Liver (tissue), 9 donors: ENCODE data around the gene ANG. TPM values are rescaled to one million over a fixed set of nuclear protein-coding genes. Genes with fewer than 3 reads are reported as not detected.

ENCODE experiments used
- DNase-seq: peaks from one replicate; pipeline ENCODE4 v3.0.0-alpha.2; 2017; ENCODE audit warnings: low spot score
- H3K27ac ChIP-seq, 2 donors: one replicate each; pipeline ENCODE4 v1.7.0; 2013; ENCODE audit warnings: inconsistent platforms in 2 of 2, low read length in 2 of 2, control low read depth in 1 of 2, low read depth in 1 of 2, mild to moderate bottlenecking in 1 of 2
- H3K27me3 ChIP-seq, 4 donors: one replicate each; pipeline versions ENCODE4 v1.6.1 to v1.7.0; 2013; ENCODE audit warnings: low read length in 3 of 4, inconsistent platforms in 1 of 4, mild to moderate bottlenecking in 1 of 4, moderate library complexity in 1 of 4; ENCODE audit not compliant: control insufficient read depth in 4 of 4, insufficient read depth in 4 of 4
- H3K36me3 ChIP-seq, 4 donors: one replicate each; pipeline versions ENCODE4 v1.6.1 to v1.7.0; 2013; ENCODE audit warnings: low read length in 3 of 4, mild to moderate bottlenecking in 3 of 4, low read depth in 1 of 4, moderate library complexity in 1 of 4; ENCODE audit not compliant: control insufficient read depth in 4 of 4, insufficient read depth in 3 of 4
- H3K4me1 ChIP-seq, 4 donors: one replicate each; pipeline versions ENCODE4 v1.6.1 to v1.7.0; 2013; ENCODE audit warnings: low read length in 3 of 4, mild to moderate bottlenecking in 3 of 4, moderate library complexity in 1 of 4; ENCODE audit not compliant: control insufficient read depth in 4 of 4, insufficient read depth in 4 of 4
- H3K4me3 ChIP-seq, 3 donors: one replicate each; pipeline versions ENCODE4 v1.6.1 to v1.7.0; 2013; ENCODE audit warnings: low read length in 3 of 3, control low read depth in 1 of 3, low read depth in 1 of 3, mild to moderate bottlenecking in 1 of 3
- H3K9ac ChIP-seq, 2 donors: one replicate each; pipeline ENCODE4 v1.7.0; 2013; ENCODE audit warnings: low read length in 2 of 2, mild to moderate bottlenecking in 2 of 2, moderate library complexity in 2 of 2, control low read depth in 1 of 2, low read depth in 1 of 2
- H3K9me3 ChIP-seq, 4 donors: one replicate each; pipeline versions ENCODE4 v1.6.1 to v1.7.0; 2013; ENCODE audit warnings: low read length in 3 of 4; ENCODE audit not compliant: control insufficient read depth in 4 of 4
- FOXA1 ChIP-seq: IDR thresholded peaks from 2 replicates; pipeline ENCODE4 v1.6.1; 2016; ENCODE audit warnings: antibody characterized with exemption
- FOXA2 ChIP-seq: IDR thresholded peaks from 2 replicates; pipeline ENCODE4 v1.6.1; 2016; ENCODE audit warnings: antibody characterized with exemption
- GABPA ChIP-seq, 2 donors: IDR thresholded peaks in 1 of 2; conservative IDR thresholded peaks in 1 of 2; 2 replicates each; pipeline ENCODE4 v1.6.1; 2016; ENCODE audit warnings: antibody characterized with exemption in 2 of 2, mild to moderate bottlenecking in 1 of 2, moderate library complexity in 1 of 2
- HNF4A ChIP-seq, 2 donors: conservative IDR thresholded peaks; 2 replicates each; pipeline ENCODE4 v1.6.1; 2016; ENCODE audit warnings: antibody characterized with exemption in 2 of 2, mild to moderate bottlenecking in 2 of 2
- HNF4G ChIP-seq: IDR thresholded peaks from 2 replicates; pipeline ENCODE4 v1.6.1; 2016; ENCODE audit warnings: antibody characterized with exemption
- JUND ChIP-seq, 2 donors: IDR thresholded peaks; 2 replicates each; pipeline ENCODE4 v1.6.1; 2016; ENCODE audit warnings: antibody characterized with exemption in 2 of 2
- NR2F2 ChIP-seq: IDR thresholded peaks from 2 replicates; pipeline ENCODE4 v1.6.1; 2016; ENCODE audit warnings: antibody characterized with exemption
- RAD21 ChIP-seq, 2 donors: IDR thresholded peaks; 2 replicates each; pipeline ENCODE4 v1.6.1; 2016; ENCODE audit warnings: antibody characterized with exemption in 2 of 2, mild to moderate bottlenecking in 2 of 2
- RXRA ChIP-seq, 2 donors: IDR thresholded peaks; 2 replicates each; pipeline ENCODE4 v1.6.1; 2017 to 2018; ENCODE audit warnings: antibody characterized with exemption in 2 of 2, mild to moderate bottlenecking in 1 of 2
- SP1 ChIP-seq: IDR thresholded peaks from 2 replicates; pipeline ENCODE4 v1.6.1; 2018; ENCODE audit warnings: antibody characterized with exemption, mild to moderate bottlenecking
- TAF1 ChIP-seq: conservative IDR thresholded peaks from 2 replicates; pipeline ENCODE4 v1.6.1; 2016; ENCODE audit warnings: antibody characterized with exemption, mild to moderate bottlenecking
- YY1 ChIP-seq: IDR thresholded peaks from 2 replicates; pipeline ENCODE4 v1.6.1; 2016; ENCODE audit warnings: antibody characterized with exemption, mild to moderate bottlenecking
- WGBS: extraction: QIAGEN DNeasy Blood & Tissue Kit; methylation state at CpG from one replicate; pipeline ENCODE4 v1.1.7; 2013; 5-methylcytosine and 5-hydroxymethylcytosine counted together
- polyA plus RNA-seq, 2 donors: library from polyadenylated mRNA; stranded (reverse) in 1 of 2; unstranded in 1 of 2; fragments of 200-250 nt in 1 of 2; fragments of >200 nt in 1 of 2; fragmentation: Nextera tagmentation in 1 of 2; extraction: Ambion mirVana in 1 of 2; gene quantifications; one replicate each; pipeline versions ENCODE4 v1.2.1 to v1.2.3, GENCODE V29; 2013 to 2015
- total RNA-seq, 2 donors: library from RNA; depleted of rRNA; stranded (reverse); fragments of >200 nt; gene quantifications; one replicate each; pipeline ENCODE4 v1.2.3, GENCODE V29; 2014
- TF ChIP-seq, protein P1 (sequence below): IDR thresholded peaks from 2 replicates; pipeline ENCODE4 v1.6.1; 2016; ENCODE audit warnings: antibody characterized with exemption
- TF ChIP-seq, protein P2 (sequence below): fragments of 150-350 bp; IDR thresholded peaks from 2 replicates; pipeline ENCODE4 v1.5.1; 2017; ENCODE audit warnings: improper control_type of control experiment, low read depth, low read length; ENCODE audit not compliant: missing input control
- TF ChIP-seq, protein P3 (sequence below): IDR thresholded peaks from 2 replicates; pipeline ENCODE4 v1.6.1; 2016; ENCODE audit warnings: antibody characterized with exemption, mild to moderate bottlenecking
- donor health status: healthy.
- donor health status: healthy.
- donor health status: healthy.
- donor health status: healthy.
- donor health status: healthy.

The ANG gene
- total and polyA plus RNA-seq, 4 donors = 153 to 2,524 (median 1,379) TPM

DNA sequence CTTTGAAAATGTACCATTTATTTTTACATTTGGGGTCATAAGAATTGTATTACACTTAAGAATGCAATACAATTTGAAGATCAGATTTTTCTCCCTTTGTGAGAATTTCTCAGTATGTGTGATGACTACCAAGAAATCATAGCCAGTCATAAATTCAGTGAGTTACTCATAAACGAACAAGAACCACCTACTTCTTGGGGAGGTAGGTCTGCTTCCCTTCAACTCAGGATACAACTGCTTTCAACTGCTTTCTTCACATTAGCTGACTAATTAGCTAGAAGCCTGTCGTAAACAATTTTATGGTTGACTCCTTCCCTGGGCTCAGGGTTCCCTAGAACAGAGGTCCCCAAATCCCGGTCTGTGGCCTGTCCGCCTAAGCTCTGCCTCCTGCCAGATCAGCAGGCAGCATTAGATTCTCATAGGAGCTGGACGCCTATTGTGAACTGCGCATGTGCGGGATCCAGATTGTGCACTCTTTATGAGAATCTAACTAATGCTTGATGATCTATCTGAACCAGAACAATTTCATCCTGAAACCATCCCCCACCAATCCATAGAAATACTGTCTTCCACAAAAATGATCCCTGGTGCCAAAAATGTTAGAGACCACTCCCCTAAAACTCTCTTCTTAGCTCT is 3.7 kb downstream of the ANG start:
- Histone ChIP-seq H3K4me3 (no peak overlapping the region), H3K36me3 (peaks cover 0 to 8% (median 4%) of the 10 kb centered on the region in 4 donors), H3K9ac (no peak overlapping the region), H3K4me1 (peaks cover 0 to 31% (median 23%) of the 10 kb centered on the region in 4 donors), H3K9me3 (no peaks in the 10 kb centered on the region), H3K27ac (no peak overlapping the region), H3K27me3 (no peaks in the 10 kb centered on the region)
- TF ChIP-seq GABPA (IDR thresholded peaks at IDR 0.05 in 1 of 2, conservative IDR thresholded peaks at IDR 0.05 in 1 of 2) (no peak), HNF4A (conservative IDR thresholded peaks at IDR 0.05) (no peak), RXRA (IDR thresholded peaks at IDR 0.05) (no peak), FOXA2 (no peak), SP1 (no peak), RAD21 (IDR thresholded peaks at IDR 0.05) (no peak), NR2F2 (no peak), HNF4G (no peak)
- TF ChIP-seq, protein P1, sequence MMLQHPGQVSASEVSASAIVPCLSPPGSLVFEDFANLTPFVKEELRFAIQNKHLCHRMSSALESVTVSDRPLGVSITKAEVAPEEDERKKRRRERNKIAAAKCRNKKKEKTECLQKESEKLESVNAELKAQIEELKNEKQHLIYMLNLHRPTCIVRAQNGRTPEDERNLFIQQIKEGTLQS = no peak
- TF ChIP-seq, protein P2, sequence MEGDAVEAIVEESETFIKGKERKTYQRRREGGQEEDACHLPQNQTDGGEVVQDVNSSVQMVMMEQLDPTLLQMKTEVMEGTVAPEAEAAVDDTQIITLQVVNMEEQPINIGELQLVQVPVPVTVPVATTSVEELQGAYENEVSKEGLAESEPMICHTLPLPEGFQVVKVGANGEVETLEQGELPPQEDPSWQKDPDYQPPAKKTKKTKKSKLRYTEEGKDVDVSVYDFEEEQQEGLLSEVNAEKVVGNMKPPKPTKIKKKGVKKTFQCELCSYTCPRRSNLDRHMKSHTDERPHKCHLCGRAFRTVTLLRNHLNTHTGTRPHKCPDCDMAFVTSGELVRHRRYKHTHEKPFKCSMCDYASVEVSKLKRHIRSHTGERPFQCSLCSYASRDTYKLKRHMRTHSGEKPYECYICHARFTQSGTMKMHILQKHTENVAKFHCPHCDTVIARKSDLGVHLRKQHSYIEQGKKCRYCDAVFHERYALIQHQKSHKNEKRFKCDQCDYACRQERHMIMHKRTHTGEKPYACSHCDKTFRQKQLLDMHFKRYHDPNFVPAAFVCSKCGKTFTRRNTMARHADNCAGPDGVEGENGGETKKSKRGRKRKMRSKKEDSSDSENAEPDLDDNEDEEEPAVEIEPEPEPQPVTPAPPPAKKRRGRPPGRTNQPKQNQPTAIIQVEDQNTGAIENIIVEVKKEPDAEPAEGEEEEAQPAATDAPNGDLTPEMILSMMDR = no peak
- WGBS = 68% methylated on average over 7 of the region's 7 CpGs
- DNase-seq = no peak

DNA sequence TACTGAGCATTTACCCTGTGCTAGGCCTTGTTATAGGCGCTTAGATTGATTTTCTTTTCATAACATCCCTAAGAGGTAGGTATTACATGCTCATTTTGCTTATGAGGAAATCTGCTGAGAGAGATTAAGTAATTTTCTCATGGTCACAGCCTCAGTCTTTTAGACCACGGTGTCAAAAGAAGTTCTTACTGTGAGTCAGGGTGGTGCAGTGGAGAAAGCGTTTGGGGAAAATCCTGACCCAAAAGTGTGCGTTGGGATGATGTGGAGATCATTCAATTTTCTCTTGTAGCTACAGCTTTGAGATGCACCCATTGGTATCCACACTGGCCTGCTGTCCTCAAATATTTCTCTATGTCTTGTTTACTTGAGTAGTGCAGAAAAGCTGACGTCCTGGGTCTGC is 8.2 kb downstream of the ANG start:
- no peak overlapping the region for H3K4me3 ChIP-seq
- H3K4me1 ChIP-seq = peaks cover 0 to 2% (median under 1%) of the 10 kb centered on the region in 4 donors
- H3K27me3 ChIP-seq = no peaks in the 10 kb centered on the region
- TF ChIP-seq HNF4A (conservative IDR thresholded peaks at IDR 0.05) (no peak), GABPA (IDR thresholded peaks at IDR 0.05 in 1 of 2, conservative IDR thresholded peaks at IDR 0.05 in 1 of 2) (no peak), TAF1 (no peak), RXRA (IDR thresholded peaks at IDR 0.05) (no peak), FOXA1 (no peak), YY1 (no peak), JUND (IDR thresholded peaks at IDR 0.05) (no peak), FOXA2 (no peak)
- TF ChIP-seq, protein P1 = no peak
- TF ChIP-seq, protein P3, sequence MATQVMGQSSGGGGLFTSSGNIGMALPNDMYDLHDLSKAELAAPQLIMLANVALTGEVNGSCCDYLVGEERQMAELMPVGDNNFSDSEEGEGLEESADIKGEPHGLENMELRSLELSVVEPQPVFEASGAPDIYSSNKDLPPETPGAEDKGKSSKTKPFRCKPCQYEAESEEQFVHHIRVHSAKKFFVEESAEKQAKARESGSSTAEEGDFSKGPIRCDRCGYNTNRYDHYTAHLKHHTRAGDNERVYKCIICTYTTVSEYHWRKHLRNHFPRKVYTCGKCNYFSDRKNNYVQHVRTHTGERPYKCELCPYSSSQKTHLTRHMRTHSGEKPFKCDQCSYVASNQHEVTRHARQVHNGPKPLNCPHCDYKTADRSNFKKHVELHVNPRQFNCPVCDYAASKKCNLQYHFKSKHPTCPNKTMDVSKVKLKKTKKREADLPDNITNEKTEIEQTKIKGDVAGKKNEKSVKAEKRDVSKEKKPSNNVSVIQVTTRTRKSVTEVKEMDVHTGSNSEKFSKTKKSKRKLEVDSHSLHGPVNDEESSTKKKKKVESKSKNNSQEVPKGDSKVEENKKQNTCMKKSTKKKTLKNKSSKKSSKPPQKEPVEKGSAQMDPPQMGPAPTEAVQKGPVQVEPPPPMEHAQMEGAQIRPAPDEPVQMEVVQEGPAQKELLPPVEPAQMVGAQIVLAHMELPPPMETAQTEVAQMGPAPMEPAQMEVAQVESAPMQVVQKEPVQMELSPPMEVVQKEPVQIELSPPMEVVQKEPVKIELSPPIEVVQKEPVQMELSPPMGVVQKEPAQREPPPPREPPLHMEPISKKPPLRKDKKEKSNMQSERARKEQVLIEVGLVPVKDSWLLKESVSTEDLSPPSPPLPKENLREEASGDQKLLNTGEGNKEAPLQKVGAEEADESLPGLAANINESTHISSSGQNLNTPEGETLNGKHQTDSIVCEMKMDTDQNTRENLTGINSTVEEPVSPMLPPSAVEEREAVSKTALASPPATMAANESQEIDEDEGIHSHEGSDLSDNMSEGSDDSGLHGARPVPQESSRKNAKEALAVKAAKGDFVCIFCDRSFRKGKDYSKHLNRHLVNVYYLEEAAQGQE = no peak
- no peak overlapping the region for H3K9ac ChIP-seq
- peaks cover 0 to 18% (median 9%) of the 10 kb centered on the region in 4 donors for H3K36me3 ChIP-seq
- DNase-seq = no peak
- 56% methylated on average over 5 of the region's 5 CpGs for WGBS
- no peaks in the 10 kb centered on the region for H3K9me3 ChIP-seq
- H3K27ac ChIP-seq = no peak overlapping the region
